ENCODE measurements around the gene TTLL12.

TTLL12 gene

DNA sequence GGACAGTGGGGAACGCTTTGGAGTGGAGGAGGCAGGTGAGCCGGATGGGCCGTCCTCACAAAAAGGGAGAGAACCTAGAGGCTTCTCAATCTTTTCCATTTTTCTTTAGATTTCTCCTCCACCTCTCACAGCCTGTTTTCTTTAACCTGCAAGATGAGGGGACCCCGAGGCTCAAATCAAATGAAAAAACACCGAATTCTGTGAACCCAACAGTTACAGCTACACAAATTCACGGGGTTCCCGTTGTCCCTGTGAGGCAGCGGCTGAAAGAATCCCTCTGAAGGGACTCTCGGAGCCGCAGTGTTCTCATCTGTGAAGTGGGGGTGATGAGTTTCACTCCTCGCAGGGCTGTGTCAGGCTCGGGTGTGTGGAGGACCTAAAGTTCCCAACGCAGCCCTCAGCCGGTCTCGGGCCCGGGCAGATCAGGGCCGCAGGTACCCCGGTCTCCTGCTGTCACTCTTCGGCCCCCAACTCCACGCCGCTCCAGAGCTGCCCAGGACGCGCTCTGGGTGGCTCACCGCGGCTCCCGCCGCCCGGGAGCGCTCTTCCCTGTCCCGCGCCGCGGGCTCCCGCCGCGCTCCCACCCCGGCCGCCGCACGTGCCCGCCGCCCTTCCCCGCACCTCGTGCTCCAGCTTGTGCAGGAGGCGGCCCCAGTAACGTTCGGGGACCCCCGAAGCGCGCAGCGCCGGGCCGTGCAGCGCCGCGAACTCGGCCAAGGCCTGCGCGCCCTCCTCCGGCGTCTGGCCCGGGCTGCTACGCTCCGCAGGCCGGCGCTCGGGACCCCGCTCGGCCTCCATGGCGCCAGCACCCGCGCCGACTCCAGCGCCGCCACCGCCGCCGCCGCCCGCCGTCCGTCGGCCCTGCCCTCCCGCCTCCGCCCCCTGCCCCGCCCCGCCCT lies at the start of gene TTLL12:
Gene TTLL12 (minus strand): TSS at position 863 of the 899 bp plus-strand sequence. CDS start 65 bp downstream, at position 798.
- DNase-seq (ENCODE audit: low read depth in 2 of 2), result peak; percentile 13 to 25

DNA sequence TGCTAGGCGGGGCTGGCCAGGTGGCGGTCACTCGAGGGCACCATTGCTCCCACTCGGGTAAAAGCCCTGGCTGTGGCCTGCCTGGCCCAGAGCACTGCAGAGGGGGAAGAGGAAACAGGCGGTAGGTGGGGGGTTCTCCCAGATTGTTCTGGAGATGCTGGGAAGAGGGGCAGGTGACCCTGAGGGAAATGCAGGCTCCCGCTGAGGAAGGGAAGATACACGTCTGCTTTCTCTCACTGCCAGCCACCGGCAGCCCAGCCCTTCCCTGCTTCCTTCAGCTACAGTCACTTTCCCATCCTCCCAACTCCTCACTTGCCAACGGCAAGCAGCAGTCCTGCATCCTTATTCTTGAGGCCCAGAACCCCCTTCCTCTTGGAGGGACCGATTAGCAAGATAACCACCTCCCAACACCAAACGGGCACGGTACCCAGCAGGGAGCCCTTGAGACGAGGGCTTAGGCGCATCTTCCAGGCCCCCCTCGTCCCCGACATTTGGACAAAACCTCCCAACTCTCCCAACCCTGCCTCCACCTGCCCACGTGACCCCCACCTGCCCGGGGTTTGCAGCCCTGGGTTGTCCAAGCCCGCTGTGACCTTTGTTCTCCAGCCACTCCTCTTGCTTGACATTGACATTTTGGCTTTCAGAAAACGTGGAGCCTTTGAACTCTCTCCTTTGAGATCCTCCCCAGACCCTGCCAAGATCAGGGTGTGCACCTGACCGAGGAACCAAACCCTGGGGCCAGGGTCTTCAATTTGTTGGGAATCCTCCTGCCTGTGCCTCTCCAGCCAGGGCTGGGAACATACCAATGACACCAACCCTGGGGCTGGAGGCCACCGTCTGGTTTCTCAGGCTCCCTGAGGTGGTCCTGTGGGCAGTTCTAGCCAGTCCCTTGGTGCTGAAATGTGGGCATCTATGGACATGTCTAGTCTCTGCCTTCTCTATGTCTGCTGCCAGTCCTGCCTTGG lies 48.8 kb upstream of the TTLL12 start:
- DNase-seq (ENCODE audit: low read depth in 2 of 2), result no peak

DNA sequence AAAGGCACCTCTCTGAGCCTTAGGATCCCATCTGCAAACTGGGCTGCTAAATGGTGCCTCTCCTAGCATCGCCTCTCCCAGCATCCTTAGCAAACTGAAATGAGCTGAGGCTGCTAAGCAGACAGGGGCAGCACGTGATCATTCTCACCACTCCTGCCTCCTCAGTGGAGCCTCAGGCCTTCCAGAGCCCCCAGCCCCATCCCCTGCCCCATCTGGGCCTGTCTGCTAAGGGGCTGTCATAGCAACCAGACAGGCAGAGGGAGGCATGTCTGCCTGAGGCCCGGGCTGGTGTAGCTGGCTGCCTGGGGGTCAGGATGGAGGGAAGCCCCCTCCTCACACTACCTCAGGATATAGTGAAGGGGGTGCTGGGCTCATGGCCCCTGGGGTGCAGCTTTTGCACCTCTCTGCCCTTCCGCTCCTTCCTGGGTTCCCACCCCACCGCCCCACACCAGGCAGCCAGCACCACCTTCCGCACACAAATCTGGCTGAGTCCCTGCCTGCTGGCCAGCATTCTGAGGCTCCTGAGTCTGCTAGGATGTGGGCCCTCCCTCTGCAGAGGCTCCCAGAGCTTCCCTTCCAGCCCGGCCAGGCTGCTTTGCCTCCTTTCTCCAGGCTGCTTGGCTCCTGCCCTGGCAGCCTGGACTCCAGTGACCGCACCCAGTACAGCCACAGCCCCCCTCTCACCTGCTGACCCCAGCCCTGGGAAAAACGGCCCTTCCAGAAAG lies 47.5 kb upstream of the TTLL12 start:
- DNase-seq (ENCODE audit: low read depth in 2 of 2), result no peak

DNA sequence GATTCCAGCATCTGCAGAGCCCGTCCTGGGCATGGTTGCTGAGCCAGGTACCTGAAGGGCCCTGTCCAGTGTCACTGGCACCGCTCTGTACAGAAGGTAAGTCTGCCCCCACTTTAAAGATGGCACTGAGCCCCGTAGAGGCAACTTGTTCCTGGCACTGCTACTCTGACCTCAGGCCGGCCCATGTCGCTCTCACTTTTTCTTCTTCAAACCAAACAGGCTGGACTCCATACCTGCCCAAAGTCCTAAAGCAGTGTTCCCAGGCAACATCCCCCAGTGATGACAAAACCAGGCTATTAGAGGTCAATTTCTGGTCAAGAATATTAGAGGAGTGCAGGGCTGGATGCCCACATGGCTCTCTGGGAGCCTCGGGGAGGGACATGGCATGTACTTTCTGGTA lies 46.6 kb upstream of the TTLL12 start:
- DNase-seq (ENCODE audit: low read depth in 2 of 2), result no peak

DNA sequence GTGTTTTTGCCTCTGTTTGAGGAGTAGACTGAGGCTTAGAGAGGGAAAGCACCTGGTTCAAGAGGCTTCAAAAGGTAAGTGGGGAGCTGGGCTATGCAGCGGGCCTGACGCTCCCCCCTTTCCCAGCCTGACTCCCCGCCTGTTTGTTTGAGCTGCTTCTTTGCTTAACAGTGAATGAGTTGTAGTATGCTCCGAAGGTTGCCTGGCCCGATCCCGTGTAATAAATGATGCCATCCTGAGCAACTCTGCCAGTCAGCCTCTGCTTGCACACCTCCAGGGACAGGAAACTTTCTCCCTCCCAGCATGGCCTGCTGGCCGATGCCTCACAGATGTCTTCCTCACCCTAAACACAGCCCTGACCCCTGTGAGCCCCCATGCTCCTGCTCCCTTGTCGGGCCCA lies 45.5 kb upstream of the TTLL12 start:
- DNase-seq (ENCODE audit: low read depth in 2 of 2), result no peak

DNA sequence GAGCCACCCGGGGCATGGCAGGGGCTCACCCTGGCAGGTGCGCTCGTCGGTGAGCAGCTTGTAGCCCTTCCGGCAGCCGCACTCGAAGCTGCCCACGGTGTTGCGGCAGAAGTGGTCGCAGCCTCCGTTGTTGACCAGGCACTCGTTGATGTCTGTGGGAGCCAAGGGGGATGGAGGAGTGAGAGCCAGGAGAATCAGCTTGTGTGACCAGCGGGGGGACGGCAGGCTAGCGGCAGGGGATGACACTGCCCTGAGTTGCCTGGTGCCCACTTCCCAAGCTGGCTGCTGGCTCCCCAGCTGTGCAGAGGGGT lies 44.7 kb upstream of the TTLL12 start:
- DNase-seq (ENCODE audit: low read depth in 2 of 2), result no peak

DNA sequence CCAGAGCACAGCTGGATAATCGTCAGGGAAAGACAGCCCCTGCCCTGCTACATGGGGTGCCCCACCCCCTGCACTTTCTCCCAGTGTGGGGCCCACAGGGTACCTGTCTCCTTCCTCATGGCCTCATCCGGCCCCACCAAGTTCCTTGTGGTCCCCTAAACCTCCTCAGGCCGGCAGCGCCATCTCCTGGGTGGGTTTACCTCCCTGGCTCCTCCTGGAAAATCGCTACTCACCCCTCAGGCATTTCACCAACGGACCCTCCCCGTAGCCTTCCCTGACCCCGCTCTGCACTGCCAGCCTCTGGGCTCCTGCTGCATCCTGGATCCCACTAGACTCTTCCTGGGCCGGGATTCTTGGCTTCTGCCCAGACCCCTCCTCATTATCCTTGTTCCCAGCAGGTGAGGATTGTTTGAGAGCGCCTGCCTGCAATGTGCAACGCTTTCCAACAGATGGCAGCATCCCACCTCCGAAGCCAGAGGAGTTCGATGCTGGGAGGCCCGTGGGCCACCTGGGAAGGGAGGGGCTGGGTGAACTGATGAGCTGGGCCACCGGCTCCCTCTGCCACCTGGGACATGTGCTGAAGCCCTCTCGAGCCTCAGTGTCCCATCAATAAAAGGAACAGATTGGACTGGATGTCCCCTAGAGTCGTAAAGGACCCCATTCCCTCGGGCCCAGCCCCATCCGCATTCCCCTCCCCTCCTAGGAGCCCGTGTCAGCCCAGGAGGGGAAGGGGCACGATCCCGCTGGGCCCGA lies 44.2 kb upstream of the TTLL12 start:
- peak; percentile 33 to 35 for DNase-seq (ENCODE audit: low read depth in 2 of 2)

DNA sequence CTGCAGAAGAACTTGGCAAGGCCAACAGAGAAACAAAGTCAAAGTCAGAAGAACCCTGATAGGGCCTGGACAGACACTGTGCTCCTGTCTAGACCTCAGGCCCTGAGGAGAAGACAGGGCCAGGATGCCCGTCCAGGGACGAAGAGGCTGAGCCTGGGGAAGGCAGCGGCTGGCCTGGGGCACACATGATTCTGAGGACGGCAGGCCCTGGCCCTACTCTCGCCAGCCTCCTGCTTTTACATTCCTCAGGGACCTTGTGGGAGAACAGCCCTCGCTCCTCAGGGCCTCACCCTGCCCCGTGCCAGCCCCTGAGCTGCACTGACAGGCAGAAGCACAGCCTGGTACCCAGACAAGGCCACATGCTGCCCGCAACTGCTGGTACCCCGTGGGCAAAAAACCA lies 43.6 kb upstream of the TTLL12 start:
- DNase-seq (ENCODE audit: low read depth in 2 of 2), result no peak

DNA sequence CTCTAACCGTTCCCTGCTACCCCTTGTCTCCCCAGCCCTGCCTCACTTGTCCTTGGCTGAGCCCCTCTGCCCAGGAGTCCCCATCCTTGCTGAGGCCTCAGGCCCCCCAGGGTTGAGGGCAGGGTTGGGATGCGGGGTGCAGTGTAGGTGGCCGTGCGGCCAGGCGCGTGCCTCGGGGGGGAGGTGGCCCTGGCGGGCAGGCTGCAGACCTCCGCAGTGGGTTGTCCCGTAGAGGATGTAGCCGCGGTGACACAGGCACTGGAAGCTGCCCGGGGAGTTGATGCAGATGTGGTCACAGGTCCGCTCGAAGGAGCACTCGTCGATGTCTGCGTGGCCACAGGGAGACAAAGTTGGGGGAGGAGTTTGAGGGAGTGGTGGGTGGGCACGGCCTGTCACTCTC lies 41.9 kb upstream of the TTLL12 start:
- no peak for DNase-seq (ENCODE audit: low read depth in 2 of 2)

DNA sequence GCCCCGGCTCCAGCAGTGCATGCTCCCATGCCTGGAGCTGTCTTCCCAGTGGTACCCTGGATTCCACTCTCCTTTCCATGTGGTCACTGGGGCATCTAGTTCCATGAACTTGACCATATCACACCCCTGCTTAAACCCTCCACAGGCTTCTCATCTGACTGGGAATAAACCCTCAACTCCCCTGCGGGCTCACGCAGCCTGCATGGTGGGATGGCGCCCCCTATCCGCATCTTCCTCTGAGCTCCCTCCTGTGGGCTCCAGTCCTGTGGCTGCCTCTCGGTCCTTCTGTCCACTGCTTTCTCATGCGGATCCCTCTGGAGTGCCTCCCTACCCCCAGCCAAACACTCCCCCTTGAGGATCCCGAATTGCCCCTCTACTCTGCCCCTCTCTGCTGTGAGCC lies 41.4 kb upstream of the TTLL12 start:
- DNase-seq (ENCODE audit: low read depth in 2 of 2), result no peak

DNA sequence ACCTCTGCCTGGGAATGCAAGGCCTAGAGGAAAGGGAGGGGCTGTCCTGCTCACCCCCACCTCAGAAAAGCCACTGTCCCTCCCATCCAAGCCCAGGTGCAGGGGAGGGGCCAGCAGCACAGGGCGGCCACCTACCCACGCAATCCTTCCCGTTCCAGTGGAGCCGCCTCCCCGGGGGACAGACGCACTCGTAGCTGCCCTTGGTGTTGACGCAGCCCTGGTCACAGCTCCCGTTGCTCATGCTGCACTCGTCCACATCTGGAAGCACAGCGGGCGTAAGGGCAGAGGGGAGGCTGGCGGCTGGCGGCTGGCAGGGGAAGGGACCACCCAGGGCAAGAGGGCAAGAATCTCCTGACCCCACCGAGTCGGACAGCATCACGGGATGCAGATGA lies 40.3 kb upstream of the TTLL12 start:
- no peak for DNase-seq (ENCODE audit: low read depth in 2 of 2)

DNA sequence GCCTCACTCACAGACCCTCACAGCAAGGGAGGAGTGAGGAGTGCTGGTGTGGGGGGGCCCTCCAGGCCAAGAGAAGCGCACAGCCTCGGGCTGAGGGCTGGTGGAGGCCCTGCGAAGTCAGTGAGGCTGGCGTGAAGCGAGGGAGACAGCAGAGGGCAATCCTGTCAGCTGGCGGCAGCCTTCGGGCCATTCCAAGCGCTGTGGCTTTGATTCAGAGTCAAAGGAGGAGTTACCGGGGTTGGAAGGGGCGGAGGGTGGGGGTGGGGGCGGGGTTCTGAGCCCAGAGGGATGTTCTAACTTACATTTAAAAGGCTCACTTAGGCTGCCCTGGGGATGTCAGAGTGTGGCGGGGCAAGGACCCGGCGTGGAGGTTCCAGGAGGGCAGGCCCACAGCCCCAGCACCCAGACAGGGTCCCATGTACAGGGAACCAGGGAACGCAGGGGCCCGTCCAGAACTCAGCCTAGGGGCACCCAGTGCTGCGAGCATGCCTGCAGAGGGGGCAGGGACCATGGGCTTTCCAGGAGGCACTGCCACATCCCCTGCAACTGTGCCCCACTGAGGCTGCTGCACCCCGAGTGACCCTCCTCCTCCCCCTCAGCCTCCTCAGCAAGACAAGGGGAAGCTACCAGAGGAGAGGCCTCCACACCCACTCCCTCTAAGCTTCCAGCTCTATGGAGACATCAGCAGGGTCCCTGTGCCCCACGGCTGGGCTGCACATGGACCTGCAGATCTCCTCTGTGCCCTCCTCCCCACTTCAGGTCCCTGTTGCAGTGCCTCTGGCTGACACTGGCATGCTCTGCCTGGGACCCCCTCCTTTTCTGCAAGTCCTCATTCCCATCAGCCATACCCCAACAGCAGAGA lies 39.7 kb upstream of the TTLL12 start:
- DNase-seq (ENCODE audit: low read depth in 2 of 2), result no peak

DNA sequence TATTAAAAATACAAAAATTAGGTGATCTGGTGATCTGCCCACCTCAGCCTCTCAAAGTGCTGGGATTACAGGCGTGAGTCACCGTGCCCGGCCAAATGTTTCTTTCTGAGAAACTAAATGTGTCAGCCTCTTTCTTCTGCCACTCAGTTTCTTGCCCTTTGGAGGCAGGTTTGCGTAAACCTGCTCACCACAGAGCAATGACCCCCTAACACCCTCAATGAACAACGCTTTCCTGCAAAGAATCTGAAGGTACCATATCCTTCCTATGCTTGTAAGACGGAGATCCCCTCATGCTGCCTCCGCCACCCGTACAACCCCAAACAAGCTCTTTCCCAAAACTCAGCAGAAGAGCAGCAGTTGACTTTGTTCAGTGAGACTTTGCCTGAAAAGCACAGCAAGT lies 38.7 kb upstream of the TTLL12 start:
- DNase-seq (ENCODE audit: low read depth in 2 of 2), result no peak

DNA sequence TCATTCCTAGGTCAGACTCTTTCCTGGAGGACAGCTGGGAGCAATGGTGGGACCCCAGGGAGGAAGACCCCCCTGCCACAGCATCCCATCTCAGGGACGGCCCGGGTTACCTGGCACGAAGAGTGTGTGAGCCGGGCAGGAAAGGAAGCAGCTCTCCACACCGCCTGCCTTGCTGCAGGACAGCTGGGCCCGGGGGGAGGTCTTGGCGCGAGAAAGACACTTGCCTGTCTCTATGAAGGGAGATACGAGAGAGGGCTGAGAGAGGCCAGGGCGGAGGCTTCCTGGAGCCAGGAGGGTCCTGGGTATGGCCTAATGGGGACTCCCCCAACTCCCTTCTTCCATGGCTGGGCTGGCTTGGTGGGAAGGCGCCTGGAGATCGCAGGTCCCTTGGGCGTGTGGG lies 36.1 kb upstream of the TTLL12 start:
- no peak for DNase-seq (ENCODE audit: low read depth in 2 of 2)

DNA sequence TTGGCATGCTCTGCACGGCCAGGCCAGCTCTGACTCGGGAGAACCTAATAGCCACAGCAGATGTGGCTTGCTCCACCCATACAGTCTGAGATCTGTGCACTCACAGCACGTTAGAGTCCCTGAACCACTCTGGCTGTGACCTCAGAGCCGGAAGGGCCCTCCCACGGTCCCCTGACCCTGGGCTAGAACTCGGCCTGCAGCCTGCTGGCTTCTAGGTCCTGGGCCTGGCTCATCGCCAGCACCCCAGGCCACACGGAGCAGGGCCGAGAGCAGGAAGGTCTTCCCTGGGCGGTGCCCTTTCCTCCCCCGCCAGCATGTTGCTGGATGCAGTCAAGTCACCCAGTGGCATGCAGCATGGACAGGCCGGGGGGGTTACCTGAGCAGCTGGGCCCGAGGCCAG lies 35.3 kb upstream of the TTLL12 start:
- DNase-seq (ENCODE audit: low read depth in 2 of 2), result no peak

DNA sequence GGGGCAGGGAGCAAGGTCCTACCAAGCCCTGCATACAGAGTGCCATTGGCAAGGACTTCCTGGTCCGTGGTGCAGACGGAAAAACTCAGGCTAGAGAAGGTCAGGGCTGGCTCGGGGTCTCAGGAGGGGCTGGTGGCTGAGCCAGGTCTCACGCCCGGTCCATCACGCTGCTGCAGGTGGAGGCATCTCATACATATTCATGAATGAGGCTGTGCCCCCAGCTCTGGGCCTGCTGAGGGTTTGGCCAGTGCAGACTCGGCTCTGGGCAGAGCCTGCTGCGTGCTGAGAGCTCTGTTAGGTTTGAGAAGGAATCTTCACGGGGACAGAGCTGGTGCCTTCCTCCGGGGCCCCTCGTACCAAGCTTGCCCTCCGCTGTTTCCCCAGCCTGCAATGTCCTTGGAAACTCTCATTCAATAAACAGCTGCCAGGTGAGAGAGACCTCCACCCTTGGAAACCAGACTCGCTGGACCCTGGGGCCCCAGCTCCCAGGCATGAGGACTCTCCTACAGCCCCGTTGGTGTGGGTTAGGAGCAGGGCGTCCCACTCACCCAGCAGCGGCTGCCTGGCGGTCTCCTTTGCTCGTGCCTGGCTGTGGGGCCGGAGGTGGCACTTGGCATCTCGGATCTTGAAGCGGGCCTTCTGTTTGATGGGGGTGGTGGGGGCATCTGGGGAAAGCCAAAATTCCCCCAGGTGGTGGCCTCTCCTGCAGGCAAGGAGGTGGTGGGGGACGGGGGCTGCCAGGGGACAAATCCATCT lies 33.9 kb upstream of the TTLL12 start:
- no peak for DNase-seq (ENCODE audit: low read depth in 2 of 2)

DNA sequence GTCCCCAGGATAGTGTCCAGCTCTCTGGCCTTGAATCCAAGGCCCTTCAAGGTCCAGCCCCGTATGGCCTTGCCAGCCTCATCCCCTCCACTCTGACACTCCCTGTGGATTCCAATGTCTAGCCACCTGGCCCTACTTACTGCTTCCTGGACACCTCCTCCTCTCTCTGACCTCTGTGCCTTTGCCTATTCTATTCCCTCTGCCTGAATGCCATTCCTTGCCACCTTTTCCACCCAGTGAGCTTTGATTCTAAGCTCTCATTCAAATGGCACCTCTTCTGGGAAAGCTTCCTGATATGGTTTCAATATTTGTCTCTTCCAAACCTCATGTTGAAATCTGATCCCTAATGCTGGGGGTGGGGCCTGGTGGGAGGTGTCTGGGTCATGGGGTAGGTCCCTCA lies 31.9 kb upstream of the TTLL12 start:
- DNase-seq (ENCODE audit: low read depth in 2 of 2), result no peak

DNA sequence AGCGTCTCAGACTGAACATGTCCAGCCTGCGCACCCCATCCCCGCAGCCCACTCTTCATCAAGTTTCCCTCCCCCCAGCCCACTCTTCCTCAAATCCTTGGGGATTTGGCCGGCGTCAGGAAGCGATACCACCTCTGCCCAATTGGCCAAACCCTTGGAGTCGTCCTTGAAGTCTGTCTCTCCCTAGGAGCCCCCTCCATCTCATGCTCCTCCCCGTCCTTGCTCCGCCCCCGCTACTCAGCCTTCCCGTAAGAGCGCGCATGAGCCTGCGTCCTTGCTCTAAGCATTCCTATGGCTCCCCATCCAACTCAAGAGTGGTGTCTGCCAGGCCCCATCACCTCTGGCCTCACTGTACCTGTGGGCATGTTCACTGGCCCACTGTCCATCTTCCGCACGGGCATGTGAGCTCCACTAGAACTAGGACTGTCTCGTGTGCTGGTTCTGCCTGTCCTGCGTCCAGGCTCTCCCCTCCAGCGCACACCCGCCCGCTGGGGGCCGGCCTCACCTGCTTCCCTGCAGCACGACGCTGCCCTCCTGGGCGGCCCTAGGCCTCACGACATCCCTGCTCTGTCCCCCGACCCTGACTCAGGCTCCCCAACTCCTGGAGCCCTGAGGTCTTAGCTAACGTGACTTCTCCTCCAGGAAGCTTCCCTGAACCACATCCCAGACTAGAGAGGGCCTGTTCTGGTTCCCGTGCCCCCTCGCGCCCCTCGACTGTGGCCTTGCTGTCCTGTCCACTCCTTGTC lies 30.5 kb upstream of the TTLL12 start:
- DNase-seq (ENCODE audit: low read depth in 2 of 2), result no peak

DNA sequence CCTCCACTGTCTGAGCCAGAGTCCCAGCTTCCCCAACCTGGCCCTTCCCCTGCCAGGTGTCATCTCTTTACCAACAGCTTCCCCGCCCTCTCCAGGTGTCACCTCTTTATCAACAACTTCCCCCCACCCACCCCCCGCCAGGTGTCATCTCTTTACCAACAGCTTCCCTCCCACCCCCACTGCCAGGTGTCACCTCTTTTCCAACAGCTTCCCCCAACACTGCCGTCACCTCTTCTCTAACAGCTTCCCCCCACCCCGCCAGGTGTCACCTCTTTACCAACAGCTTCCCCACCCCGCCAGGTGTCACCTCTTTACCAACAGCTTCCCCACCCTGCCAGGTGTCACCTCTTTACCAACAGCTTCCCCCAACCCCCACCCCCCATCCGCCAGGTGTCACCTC lies 29.8 kb upstream of the TTLL12 start:
- DNase-seq (ENCODE audit: low read depth in 2 of 2), result no peak

All from activated CD8-positive, alpha-beta memory T cell treated with anti-CD3 and anti-CD28 coated beads for 4 hours (primary cell).